Measurements from ENCODE around the gene TTC28. TPM values are rescaled to one million over a fixed set of nuclear protein-coding genes. Genes with fewer than 3 reads are reported as not detected.

TTC28 gene
- total RNA-seq, 1 experiment from 2014 or later: not detected

GRCh38 chr22:28074526-28074925, 605.1 kb downstream of the TTC28 start:
- Mint-ChIP-seq H3K27me3 (ENCODE audit: insufficient read depth, unreplicated experiment) (peaks cover 62% of the 10 kb centered on the region), H3K4me3 (ENCODE audit: unreplicated experiment) (no peak overlapping the region), H3K27ac (ENCODE audit: low read depth, unreplicated experiment) (no peak overlapping the region), H3K4me1 (ENCODE audit: insufficient read depth, unreplicated experiment) (no peaks in the 10 kb centered on the region), H3K9me3 (ENCODE audit: unreplicated experiment) (no peaks in the 10 kb centered on the region), H3K36me3 (ENCODE audit: insufficient read depth, unreplicated experiment) (no peaks in the 10 kb centered on the region)
- no TSS peak for BruUV-seq (replicated peaks)
- CTCF ChIA-PET: interaction anchor here (0.5 to 2.1 kb wide), 4 partner anchors 23 to 1340 kb away, joined by 3 to 6 read pairs (median 3); no protein-coding TSS in a partner anchor
- POLR2A ChIA-PET: interaction anchor here (0.7 kb wide), 1 partner anchor 37 kb away, joined by 5 read pairs; no protein-coding TSS in a partner anchor
- intact Hi-C loops (cut with micrococcal nuclease): no loop called here
- TF ChIP-seq CTCF (IDR thresholded peaks at IDR 0.05; ENCODE audit: unreplicated experiment): no peak
- DNase-seq (ENCODE audit: unreplicated experiment): no peak

- ChIA-PET POLR2A (interaction anchor here (0.7 kb wide), 1 partner anchor 9 kb away, joined by 3 read pairs; no protein-coding TSS in a partner anchor), CTCF (no interaction called here)
- Mint-ChIP-seq H3K4me1 (ENCODE audit: insufficient read depth, unreplicated experiment) (no peaks in the 10 kb centered on the region), H3K27me3 (ENCODE audit: insufficient read depth, unreplicated experiment) (peaks cover 62% of the 10 kb centered on the region), H3K27ac (ENCODE audit: low read depth, unreplicated experiment) (no peak overlapping the region), H3K36me3 (ENCODE audit: insufficient read depth, unreplicated experiment) (no peaks in the 10 kb centered on the region), H3K9me3 (ENCODE audit: unreplicated experiment) (no peaks in the 10 kb centered on the region), H3K4me3 (ENCODE audit: unreplicated experiment) (no peak overlapping the region)
- no peak for DNase-seq (ENCODE audit: unreplicated experiment)
- no peak for TF ChIP-seq CTCF (IDR thresholded peaks at IDR 0.05; ENCODE audit: unreplicated experiment)
- BruUV-seq (replicated peaks): no TSS peak
- intact Hi-C loops (cut with micrococcal nuclease): no loop called here
Observed at GRCh38 chr22:28072066-28072465, 607.6 kb downstream of the TTC28 start.

GRCh38 chr22:28068826-28069225, 610.8 kb downstream of the TTC28 start:
- Mint-ChIP-seq H3K27me3 (ENCODE audit: insufficient read depth, unreplicated experiment) (peaks cover 89% of the 10 kb centered on the region), H3K4me1 (ENCODE audit: insufficient read depth, unreplicated experiment) (no peaks in the 10 kb centered on the region), H3K4me3 (ENCODE audit: unreplicated experiment) (no peak overlapping the region), H3K9me3 (ENCODE audit: unreplicated experiment) (no peaks in the 10 kb centered on the region), H3K27ac (ENCODE audit: low read depth, unreplicated experiment) (no peak overlapping the region), H3K36me3 (ENCODE audit: insufficient read depth, unreplicated experiment) (no peaks in the 10 kb centered on the region)
- ChIA-PET CTCF (interaction anchor here (0.6 to 5.2 kb wide), 3 partner anchors 16 to 526 kb away, joined by 3 to 29 read pairs (median 5); no protein-coding TSS in a partner anchor), POLR2A (no interaction called here)
- intact Hi-C loops (cut with micrococcal nuclease): no loop called here
- no peak for DNase-seq (ENCODE audit: unreplicated experiment)
- no peak for TF ChIP-seq CTCF (IDR thresholded peaks at IDR 0.05; ENCODE audit: unreplicated experiment)
- BruUV-seq (replicated peaks): no TSS peak

GRCh38 chr22:28064920-28065319, 614.7 kb downstream of the TTC28 start:
- CTCF ChIA-PET: interaction anchor here (0.5 to 1.4 kb wide), 3 partner anchors 12 to 524 kb away, joined by 3 to 4 read pairs (median 3); no protein-coding TSS in a partner anchor
- BruUV-seq (replicated peaks): no TSS peak
- no peak overlapping the region for H3K4me3 Mint-ChIP-seq (ENCODE audit: unreplicated experiment)
- no peaks in the 10 kb centered on the region for H3K9me3 Mint-ChIP-seq (ENCODE audit: unreplicated experiment)
- no peak for DNase-seq (ENCODE audit: unreplicated experiment)
- intact Hi-C loops (cut with micrococcal nuclease): no loop called here
- no peaks in the 10 kb centered on the region for H3K36me3 Mint-ChIP-seq (ENCODE audit: insufficient read depth, unreplicated experiment)
- H3K27ac Mint-ChIP-seq (ENCODE audit: low read depth, unreplicated experiment): no peak overlapping the region
- peaks cover 69% of the 10 kb centered on the region for H3K27me3 Mint-ChIP-seq (ENCODE audit: insufficient read depth, unreplicated experiment)
- POLR2A ChIA-PET: no interaction called here
- TF ChIP-seq CTCF (IDR thresholded peaks at IDR 0.05; ENCODE audit: unreplicated experiment): no peak
- H3K4me1 Mint-ChIP-seq (ENCODE audit: insufficient read depth, unreplicated experiment): no peaks in the 10 kb centered on the region
